Mesothelial cell of epicardium (in vitro differentiated cells): Measurements from ENCODE around the gene DPYD. TPM values are rescaled to one million over a fixed set of nuclear protein-coding genes. Genes with fewer than 3 reads are reported as not detected.

Source experiments
- DNase-seq, 2 experiments: peaks; one replicate each; pipeline ENCODE4 v3.0.0; 2021; ENCODE audit warnings: low spot score in 2 of 2; ENCODE audit not compliant: unreplicated experiment in 2 of 2
- H3K27ac Mint-ChIP-seq: 2 replicates; pipeline ENCODE4 v1.8.0; 2021; ENCODE audit warnings: mixed read lengths
- H3K27me3 Mint-ChIP-seq: 2 replicates; pipeline ENCODE4 v1.8.0; 2021; ENCODE audit warnings: low read depth, mixed read lengths
- H3K36me3 Mint-ChIP-seq: 2 replicates; pipeline ENCODE4 v1.8.0; 2021; ENCODE audit warnings: mixed read lengths
- H3K4me1 Mint-ChIP-seq: 2 replicates; pipeline ENCODE4 v1.8.0; 2021; ENCODE audit warnings: mixed read lengths
- H3K4me3 Mint-ChIP-seq: 2 replicates; pipeline ENCODE4 v1.8.0; 2021; ENCODE audit warnings: mild to moderate bottlenecking, moderate library complexity, mixed read lengths
- H3K9me3 Mint-ChIP-seq: 2 replicates; pipeline ENCODE4 v1.8.0; 2021; ENCODE audit warnings: mixed read lengths
- CTCF ChIP-seq: fragments of 200-600 bp; sonication (generic); IDR thresholded peaks from one replicate; pipeline ENCODE4 v1.5.0; 2021; ENCODE audit warnings: antibody characterized with exemption; ENCODE audit not compliant: unreplicated experiment
- total RNA-seq: library from RNA; stranded (reverse); gene quantifications from 3 replicates; pipeline ENCODE4 v1.2.1, GENCODE V29; 2021

The DPYD gene
- total RNA-seq, 1 donor from 2014 or later: 13.3 TPM

- H3K27me3 Mint-ChIP-seq: peaks cover 2% of the 10 kb centered on the region
- H3K4me3 Mint-ChIP-seq: no peak overlapping the region
- H3K36me3 Mint-ChIP-seq: no peaks in the 10 kb centered on the region
- H3K27ac Mint-ChIP-seq: no peak overlapping the region
- H3K9me3 Mint-ChIP-seq: no peaks in the 10 kb centered on the region
- DNase-seq: no peak
- no peak for TF ChIP-seq CTCF
- H3K4me1 Mint-ChIP-seq: peaks cover 7% of the 10 kb centered on the region
These were observed 4.3 kb upstream of the DPYD start for GRCh38 chr1:97925151-97925550.

- no peak for DNase-seq
- no peak for TF ChIP-seq CTCF
- no peak overlapping the region for H3K27ac Mint-ChIP-seq
- H3K4me1 Mint-ChIP-seq: peaks cover 19% of the 10 kb centered on the region
- H3K4me3 Mint-ChIP-seq: no peak overlapping the region
- no peaks in the 10 kb centered on the region for H3K9me3 Mint-ChIP-seq
- H3K27me3 Mint-ChIP-seq: peaks cover 11% of the 10 kb centered on the region
- no peaks in the 10 kb centered on the region for H3K36me3 Mint-ChIP-seq
These were observed 3.0 kb upstream of the DPYD start for GRCh38 chr1:97923811-97924210.

- no peak for TF ChIP-seq CTCF
- Mint-ChIP-seq H3K27me3 (peaks cover 15% of the 10 kb centered on the region), H3K4me3 (peak overlapping the region; percentile 92), H3K4me1 (peaks cover 19% of the 10 kb centered on the region), H3K27ac (peak overlapping the region; percentile 97), H3K9me3 (no peaks in the 10 kb centered on the region), H3K36me3 (no peaks in the 10 kb centered on the region)
- DNase-seq: no peak
These were observed 480 bp downstream of the DPYD start for GRCh38 chr1:97920276-97920831.

GRCh38 chr1:97919585-97920261 lies 1.1 kb downstream of the DPYD start:
- peak overlapping the region; percentile 92 for H3K4me3 Mint-ChIP-seq
- H3K9me3 Mint-ChIP-seq: no peaks in the 10 kb centered on the region
- H3K36me3 Mint-ChIP-seq: no peaks in the 10 kb centered on the region
- no peak for DNase-seq
- peaks cover 19% of the 10 kb centered on the region for H3K4me1 Mint-ChIP-seq
- TF ChIP-seq CTCF: no peak
- peaks cover 15% of the 10 kb centered on the region for H3K27me3 Mint-ChIP-seq
- peak overlapping the region; percentile 97 for H3K27ac Mint-ChIP-seq

GRCh38 chr1:97918961-97919360 lies 1.9 kb downstream of the DPYD start:
- Mint-ChIP-seq H3K4me1 (peaks cover 19% of the 10 kb centered on the region), H3K9me3 (no peaks in the 10 kb centered on the region), H3K27ac (no peak overlapping the region), H3K27me3 (peaks cover 15% of the 10 kb centered on the region), H3K36me3 (no peaks in the 10 kb centered on the region), H3K4me3 (no peak overlapping the region)
- TF ChIP-seq CTCF: no peak
- no peak for DNase-seq
